HCT116 (cell line): Measurements from ENCODE around the gene FREM1. TPM values are rescaled to one million over a fixed set of nuclear protein-coding genes. Genes with fewer than 3 reads are reported as not detected.

Experiments used
- ATAC-seq: fragments of 200-7000 bp; cut with Tn5 transposase; 2 replicates; pipeline ENCODE4 v1.9.1; 2020; ENCODE audit warnings: mild to moderate bottlenecking, moderate library complexity
- BruUV-seq: library from RNA; stranded (reverse); fragments of 400-500 nt; replicated peaks from 2 replicates; lab custom pipeline; 2021; lab: Mats Ljungman, UMichigan
- CTCF ChIA-PET: fragments of 300-600 bp; sonication (Branson Sonifier 250); formaldehyde crosslinking; loops from one replicate; lab custom pipeline; 2021; ENCODE audit warnings: antibody characterized with exemption; lab: Charles Lee
- POLR2A ChIA-PET: fragments of 300-600, 350-600 bp; sonication (Branson Sonifier 250); formaldehyde crosslinking; loops from one replicate; lab custom pipeline; 2021; ENCODE audit warnings: antibody characterized with exemption; lab: Charles Lee
- RAD21 ChIA-PET, 2 experiments: fragments of 300-600 bp; sonication (Branson Sonifier 250); formaldehyde crosslinking; loops; one replicate each; lab custom pipeline; 2023; ENCODE audit warnings: low total read pairs in 2 of 2; ENCODE audit not compliant: uncharacterized antibody in 2 of 2, unreplicated experiment in 2 of 2, low non-redundant PET in 1 of 2; lab: Charles Lee
- DNase-seq: peaks from one replicate; pipeline ENCODE4 v3.0.0-alpha.2; 2010; ENCODE audit warnings: low read depth, low spot score
- H2AFZ ChIP-seq: fragments of 200-600 bp; shearing (Covaris generic), sonication (generic); 2 replicates; pipeline ENCODE4 v1.6.1; 2017; ENCODE audit warnings: low read depth, mixed run types, mixed read lengths, antibody characterized with exemption, low read length; ENCODE audit not compliant: poor library complexity, severe bottlenecking
- H3K27ac ChIP-seq: 2 replicates; pipeline ENCODE4 v1.5.1; 2012; ENCODE audit warnings: low read depth, low read length
- H3K27me3 ChIP-seq: fragments of 200-600 bp; sonication (generic); 2 replicates; pipeline ENCODE4 v1.6.1; 2016; ENCODE audit warnings: mixed run types, low read length, mixed read lengths; ENCODE audit not compliant: insufficient read depth
- H3K36me3 ChIP-seq, 2 experiments: fragments of 200-500 bp in 1 of 2; fragments of 200-600 bp in 1 of 2; sonication (Bioruptor generic) in 1 of 2; sonication (generic) in 1 of 2; 2 replicates each; pipeline versions ENCODE4 v1.5.1 to v1.6.1; 2014 to 2016; ENCODE audit warnings: low read length in 2 of 2, inconsistent platforms in 1 of 2, mixed read lengths in 1 of 2, mixed run types in 1 of 2; ENCODE audit not compliant: insufficient read depth in 2 of 2, control insufficient read depth in 1 of 2
- H3K4me1 ChIP-seq, 2 experiments: fragments of 200-600 bp in 1 of 2; sonication (generic) in 1 of 2; 2 replicates each; pipeline versions ENCODE4 v1.5.1 to v1.6.1; 2012 to 2017; ENCODE audit warnings: low read length in 2 of 2, inconsistent platforms in 1 of 2, mild to moderate bottlenecking in 1 of 2, mixed read lengths in 1 of 2, mixed run types in 1 of 2, moderate library complexity in 1 of 2; ENCODE audit not compliant: insufficient read depth in 2 of 2, control insufficient read depth in 1 of 2
- H3K4me2 ChIP-seq: fragments of 200-600 bp; sonication (generic); 2 replicates; pipeline ENCODE4 v1.6.1; 2017; ENCODE audit warnings: mixed run types, low read length, mixed read lengths
- H3K4me3 ChIP-seq, 2 experiments: fragments of 200-600 bp in 1 of 2; sonication (generic) in 1 of 2; replicated peaks in 1 of 2; 2 replicates each; pipeline ENCODE4 v1.5.1; 2011 to 2016; ENCODE audit warnings: low read length in 2 of 2, control low read depth in 1 of 2, low read depth in 1 of 2, mild to moderate bottlenecking in 1 of 2, mixed read lengths in 1 of 2, mixed run types in 1 of 2
- H3K79me2 ChIP-seq: fragments of 200-600 bp; sonication (generic); 2 replicates; pipeline ENCODE4 v1.6.1; 2017; ENCODE audit warnings: mild to moderate bottlenecking, mixed run types, low read length, moderate library complexity, mixed read lengths; ENCODE audit not compliant: insufficient read depth
- H3K9ac ChIP-seq: fragments of 200-600 bp; sonication (generic); 2 replicates; pipeline ENCODE4 v1.6.1; 2016; ENCODE audit warnings: low read length, mixed read lengths
- H3K9me2 ChIP-seq: fragments of 200-600 bp; sonication (generic), shearing (Covaris generic); 2 replicates; pipeline ENCODE4 v1.6.1; 2017; ENCODE audit warnings: mixed run types, mild to moderate bottlenecking, moderate library complexity; ENCODE audit not compliant: insufficient read depth
- H3K9me3 ChIP-seq, 2 experiments: fragments of 200-500 bp in 1 of 2; fragments of 200-600 bp in 1 of 2; sonication (Bioruptor generic) in 1 of 2; sonication (generic) in 1 of 2; 2 replicates each; pipeline ENCODE4 v1.6.1; 2014 to 2017; ENCODE audit warnings: low read length in 2 of 2, mixed read lengths in 2 of 2, inconsistent platforms in 1 of 2, low read depth in 1 of 2, mild to moderate bottlenecking in 1 of 2, mixed run types in 1 of 2, moderate library complexity in 1 of 2; ENCODE audit not compliant: control insufficient read depth in 1 of 2, insufficient read depth in 1 of 2
- H4K20me1 ChIP-seq: fragments of 200-600 bp; sonication (generic), shearing (Covaris generic); 2 replicates; pipeline ENCODE4 v1.6.1; 2017; ENCODE audit warnings: mixed run types, mild to moderate bottlenecking, moderate library complexity; ENCODE audit not compliant: insufficient read depth
- ELF1 ChIP-seq: IDR thresholded peaks from 2 replicates; pipeline ENCODE4 v1.6.1; 2012; ENCODE audit warnings: low read depth, borderline replicate concordance
- JUND ChIP-seq: IDR thresholded peaks from 2 replicates; pipeline ENCODE4 v1.6.1; 2012
- RAD21 ChIP-seq: IDR thresholded peaks from 2 replicates; pipeline ENCODE4 v1.6.1; 2012; ENCODE audit warnings: low read depth, mild to moderate bottlenecking
- SIN3A ChIP-seq: IDR thresholded peaks from 2 replicates; pipeline ENCODE4 v1.6.1; 2012; ENCODE audit warnings: low read depth
- SRF ChIP-seq: IDR thresholded peaks from 2 replicates; pipeline ENCODE4 v1.6.1; 2012; ENCODE audit warnings: low read depth
- YY1 ChIP-seq: IDR thresholded peaks from 2 replicates; pipeline ENCODE4 v1.6.1; 2011; ENCODE audit warnings: low read length, low read depth, moderate library complexity, mild to moderate bottlenecking; ENCODE audit not compliant: insufficient replicate concordance; ENCODE audit errors: extremely low read depth
- ZFX ChIP-seq: fragments of 450-650 bp; IDR thresholded peaks from 2 replicates; pipeline ENCODE4 v1.6.1; 2017
- intact Hi-C: fragments of 100-400 bp; cut with micrococcal nuclease; formaldehyde crosslinking; loops from 2 replicates; pipeline ENCODE4 v1.10.0; 2022
- total RNA-seq: library from RNA; stranded (reverse); gene quantifications from one replicate; pipeline ENCODE4 v1.2.1, GENCODE V29; 2021; ENCODE audit not compliant: unreplicated experiment
- TF ChIP-seq, protein P1 (sequence below): IDR thresholded peaks from 2 replicates; pipeline ENCODE4 v1.6.1; 2011; ENCODE audit warnings: mild to moderate bottlenecking, low read length, moderate library complexity; ENCODE audit not compliant: insufficient replicate concordance; ENCODE audit errors: extremely low read depth

The FREM1 gene
- total RNA-seq, 1 experiment from 2014 or later: 0.12 TPM

GRCh38 chr9:14866200-14866749, 44.0 kb downstream of the FREM1 start:
- TF ChIP-seq ZFX: no peak
- TF ChIP-seq, all 23 proteins: peak for 0
- Histone ChIP-seq H3K27ac (no peak overlapping the region), H2AFZ (no peak overlapping the region), H3K9me3 (no peaks in the 10 kb centered on the region), H3K4me2 (no peak overlapping the region), H3K4me3 (no peak overlapping the region), H4K20me1 (no peaks in the 10 kb centered on the region), H3K27me3 (peaks cover 24% of the 10 kb centered on the region; the same call in 1 of the 2 replicates), H3K36me3 (no peaks in the 10 kb centered on the region), H3K9me2 (no peaks in the 10 kb centered on the region), H3K9ac (no peak overlapping the region), H3K79me2 (no peaks in the 10 kb centered on the region), H3K4me1 (no peaks in the 10 kb centered on the region)
- DNase-seq (no peak), ATAC-seq (no peak)
- POLR2A ChIA-PET: no interaction called here
- CTCF ChIA-PET: no interaction called here
- no TSS peak for BruUV-seq
- RAD21 ChIA-PET: no interaction called here
- intact Hi-C loops: no loop called here

- Histone ChIP-seq H3K4me1 (no peaks in the 10 kb centered on the region), H3K9ac (no peak overlapping the region), H3K4me3 (no peak overlapping the region), H3K9me3 (no peaks in the 10 kb centered on the region), H3K27ac (no peak overlapping the region), H3K79me2 (no peaks in the 10 kb centered on the region), H3K36me3 (no peaks in the 10 kb centered on the region), H4K20me1 (no peaks in the 10 kb centered on the region), H2AFZ (no peak overlapping the region), H3K27me3 (peaks cover 24% of the 10 kb centered on the region; the same call in 1 of the 2 replicates), H3K9me2 (no peaks in the 10 kb centered on the region), H3K4me2 (no peak overlapping the region)
- RAD21 ChIA-PET: no interaction called here
- DNase-seq: no peak
- intact Hi-C loops: no loop called here
- TF ChIP-seq YY1: no peak
- no TSS peak for BruUV-seq
- POLR2A ChIA-PET: no interaction called here
- CTCF ChIA-PET: no interaction called here
- ATAC-seq: no peak
Observed at GRCh38 chr9:14864309-14864708, 45.9 kb downstream of the FREM1 start.

DNA sequence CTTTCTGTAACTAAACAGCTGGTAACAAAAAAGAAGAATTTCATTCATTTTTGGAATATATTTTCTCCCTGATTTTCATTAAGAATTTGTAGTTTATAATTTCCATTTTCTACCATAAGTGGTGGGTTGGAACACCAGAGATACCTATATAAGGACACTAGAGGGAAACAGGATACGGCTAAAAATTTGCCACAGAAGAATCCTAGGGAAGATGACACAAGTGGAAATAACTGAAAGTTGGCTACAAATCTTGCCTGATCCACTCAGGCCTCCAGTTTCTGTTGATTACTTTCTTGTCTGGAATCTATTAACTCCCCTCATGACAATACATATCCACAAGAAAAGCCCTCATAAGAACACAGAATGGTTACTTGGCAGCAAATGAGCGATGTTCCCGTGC, 46.8 kb downstream of the FREM1 start:
- CTCF ChIA-PET: no interaction called here
- RAD21 ChIA-PET: no interaction called here
- ATAC-seq (no peak), DNase-seq (no peak)
- Histone ChIP-seq H3K79me2 (no peaks in the 10 kb centered on the region), H2AFZ (no peak overlapping the region), H3K9me2 (no peaks in the 10 kb centered on the region), H3K4me3 (no peak overlapping the region), H3K4me2 (no peak overlapping the region), H3K9me3 (no peaks in the 10 kb centered on the region), H3K27me3 (peaks cover 22% of the 10 kb centered on the region; the same call in 1 of the 2 replicates), H3K9ac (no peak overlapping the region), H3K4me1 (no peaks in the 10 kb centered on the region), H3K27ac (no peak overlapping the region), H3K36me3 (no peaks in the 10 kb centered on the region), H4K20me1 (no peaks in the 10 kb centered on the region)
- no peak for TF ChIP-seq SRF
- TF ChIP-seq SIN3A: no peak
- TF ChIP-seq RAD21: no peak
- TF ChIP-seq, protein P1, sequence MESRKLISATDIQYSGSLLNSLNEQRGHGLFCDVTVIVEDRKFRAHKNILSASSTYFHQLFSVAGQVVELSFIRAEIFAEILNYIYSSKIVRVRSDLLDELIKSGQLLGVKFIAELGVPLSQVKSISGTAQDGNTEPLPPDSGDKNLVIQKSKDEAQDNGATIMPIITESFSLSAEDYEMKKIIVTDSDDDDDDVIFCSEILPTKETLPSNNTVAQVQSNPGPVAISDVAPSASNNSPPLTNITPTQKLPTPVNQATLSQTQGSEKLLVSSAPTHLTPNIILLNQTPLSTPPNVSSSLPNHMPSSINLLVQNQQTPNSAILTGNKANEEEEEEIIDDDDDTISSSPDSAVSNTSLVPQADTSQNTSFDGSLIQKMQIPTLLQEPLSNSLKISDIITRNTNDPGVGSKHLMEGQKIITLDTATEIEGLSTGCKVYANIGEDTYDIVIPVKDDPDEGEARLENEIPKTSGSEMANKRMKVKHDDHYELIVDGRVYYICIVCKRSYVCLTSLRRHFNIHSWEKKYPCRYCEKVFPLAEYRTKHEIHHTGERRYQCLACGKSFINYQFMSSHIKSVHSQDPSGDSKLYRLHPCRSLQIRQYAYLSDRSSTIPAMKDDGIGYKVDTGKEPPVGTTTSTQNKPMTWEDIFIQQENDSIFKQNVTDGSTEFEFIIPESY: no peak
- TF ChIP-seq JUND: no peak
- no peak for TF ChIP-seq ELF1
- BruUV-seq: no TSS peak
- POLR2A ChIA-PET: no interaction called here
- intact Hi-C loops: no loop called here
